Measurements from ENCODE around the gene NDUFC2.

DNA sequence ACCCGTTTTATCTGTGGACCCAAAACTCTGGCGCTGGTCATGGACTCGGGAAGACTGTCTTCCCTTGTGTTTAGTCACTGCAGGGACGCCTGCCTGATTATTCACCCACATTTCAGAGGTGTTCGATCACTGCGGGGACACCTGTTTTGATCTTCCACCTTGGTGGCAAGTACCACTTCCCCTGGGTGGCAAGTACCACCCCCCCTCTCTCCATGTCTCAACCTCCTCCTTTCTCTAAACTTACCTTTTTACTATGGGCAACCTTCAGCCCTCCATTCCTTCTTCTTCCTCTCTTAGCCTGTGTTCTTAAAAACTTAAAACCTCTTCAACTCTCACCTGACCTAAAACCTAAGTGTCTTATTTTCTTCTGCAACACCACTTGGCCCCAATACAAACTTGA, 1.9 kb upstream of the NDUFC2 start:
- TF ChIP-seq, protein P1, sequence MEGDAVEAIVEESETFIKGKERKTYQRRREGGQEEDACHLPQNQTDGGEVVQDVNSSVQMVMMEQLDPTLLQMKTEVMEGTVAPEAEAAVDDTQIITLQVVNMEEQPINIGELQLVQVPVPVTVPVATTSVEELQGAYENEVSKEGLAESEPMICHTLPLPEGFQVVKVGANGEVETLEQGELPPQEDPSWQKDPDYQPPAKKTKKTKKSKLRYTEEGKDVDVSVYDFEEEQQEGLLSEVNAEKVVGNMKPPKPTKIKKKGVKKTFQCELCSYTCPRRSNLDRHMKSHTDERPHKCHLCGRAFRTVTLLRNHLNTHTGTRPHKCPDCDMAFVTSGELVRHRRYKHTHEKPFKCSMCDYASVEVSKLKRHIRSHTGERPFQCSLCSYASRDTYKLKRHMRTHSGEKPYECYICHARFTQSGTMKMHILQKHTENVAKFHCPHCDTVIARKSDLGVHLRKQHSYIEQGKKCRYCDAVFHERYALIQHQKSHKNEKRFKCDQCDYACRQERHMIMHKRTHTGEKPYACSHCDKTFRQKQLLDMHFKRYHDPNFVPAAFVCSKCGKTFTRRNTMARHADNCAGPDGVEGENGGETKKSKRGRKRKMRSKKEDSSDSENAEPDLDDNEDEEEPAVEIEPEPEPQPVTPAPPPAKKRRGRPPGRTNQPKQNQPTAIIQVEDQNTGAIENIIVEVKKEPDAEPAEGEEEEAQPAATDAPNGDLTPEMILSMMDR (conservative IDR thresholded peaks at IDR 0.05 in 1 of 2, IDR thresholded peaks at IDR 0.05 in 1 of 2; ENCODE audit: low read depth in 1 of 2, low read length in 2 of 2) = no peak
- TF ChIP-seq EZH2 (IDR thresholded peaks at IDR 0.05; ENCODE audit: low read length, missing control alignments) = no peak
